ENCODE measurements around the gene TMEM229B. TPM values are rescaled to one million over a fixed set of nuclear protein-coding genes. Genes with fewer than 3 reads are reported as not detected.

TMEM229B gene
- total RNA-seq, 2 donors from 2014 or later = 1.1 to 1.5 TPM

GRCh38 chr14:67524634-67524963, 36.1 kb upstream of the TMEM229B start:
- Mint-ChIP-seq H3K27ac (no peak overlapping the region), H3K4me3 (no peak overlapping the region), H3K9me3 (no peaks in the 10 kb centered on the region), H3K4me1 (no peaks in the 10 kb centered on the region), H3K27me3 (ENCODE audit: insufficient read depth) (peaks cover 17% of the 10 kb centered on the region), H3K36me3 (ENCODE audit: low read depth) (no peaks in the 10 kb centered on the region)
- no peak for TF ChIP-seq CTCF (conservative IDR thresholded peaks at IDR 0.05)
- no peak overlapping the region for H3K9ac ChIP-seq (ENCODE audit: extremely low read depth, low read length, poor library complexity, severe bottlenecking)
- peaks cover 33% of the 10 kb centered on the region for H3K27me3 ChIP-seq (ENCODE audit: control insufficient read depth, insufficient read depth, low read length, poor library complexity, severe bottlenecking)
- H3K27ac ChIP-seq (ENCODE audit: low read depth, low read length) = no peak overlapping the region
- no peak for DNase-seq
- H3K9me3 ChIP-seq (ENCODE audit: control insufficient read depth, low read length) = no peaks in the 10 kb centered on the region
- no peaks in the 10 kb centered on the region for H3K4me1 ChIP-seq (ENCODE audit: control insufficient read depth, insufficient read depth, low read length)
- H3K36me3 ChIP-seq (ENCODE audit: control insufficient read depth, insufficient read depth, low read length) = no peaks in the 10 kb centered on the region
- no peak overlapping the region for H3K4me3 ChIP-seq (ENCODE audit: low read length)
- 91% methylated on average over 3 of the region's 3 CpGs; no CpG with 5 or more reads in 1 of the 2 experiments for WGBS, 2 experiments (ENCODE audit: insufficient coverage in 1 of 2, insufficient read length in 1 of 2)

GRCh38 chr14:67523764-67524633, 35.5 kb upstream of the TMEM229B start:
- Mint-ChIP-seq H3K36me3 (ENCODE audit: low read depth) (no peaks in the 10 kb centered on the region), H3K9me3 (no peaks in the 10 kb centered on the region), H3K4me1 (no peaks in the 10 kb centered on the region), H3K4me3 (no peak overlapping the region), H3K27ac (no peak overlapping the region), H3K27me3 (ENCODE audit: insufficient read depth) (peaks cover 22% of the 10 kb centered on the region)
- H3K9ac ChIP-seq (ENCODE audit: extremely low read depth, low read length, poor library complexity, severe bottlenecking) = no peak overlapping the region
- H3K27me3 ChIP-seq (ENCODE audit: control insufficient read depth, insufficient read depth, low read length, poor library complexity, severe bottlenecking) = peaks cover 39% of the 10 kb centered on the region
- no peaks in the 10 kb centered on the region for H3K36me3 ChIP-seq (ENCODE audit: control insufficient read depth, insufficient read depth, low read length)
- no peak for DNase-seq
- no peak overlapping the region for H3K4me3 ChIP-seq (ENCODE audit: low read length)
- no peaks in the 10 kb centered on the region for H3K9me3 ChIP-seq (ENCODE audit: control insufficient read depth, low read length)
- no peaks in the 10 kb centered on the region for H3K4me1 ChIP-seq (ENCODE audit: control insufficient read depth, insufficient read depth, low read length)
- no peak overlapping the region for H3K27ac ChIP-seq (ENCODE audit: low read depth, low read length)
- no peak for TF ChIP-seq CTCF (conservative IDR thresholded peaks at IDR 0.05)
- 93 to 100% methylated on average over 3 to 7 of the region's 7 CpGs for WGBS, 2 experiments (ENCODE audit: insufficient coverage in 1 of 2, insufficient read length in 1 of 2)

DNA sequence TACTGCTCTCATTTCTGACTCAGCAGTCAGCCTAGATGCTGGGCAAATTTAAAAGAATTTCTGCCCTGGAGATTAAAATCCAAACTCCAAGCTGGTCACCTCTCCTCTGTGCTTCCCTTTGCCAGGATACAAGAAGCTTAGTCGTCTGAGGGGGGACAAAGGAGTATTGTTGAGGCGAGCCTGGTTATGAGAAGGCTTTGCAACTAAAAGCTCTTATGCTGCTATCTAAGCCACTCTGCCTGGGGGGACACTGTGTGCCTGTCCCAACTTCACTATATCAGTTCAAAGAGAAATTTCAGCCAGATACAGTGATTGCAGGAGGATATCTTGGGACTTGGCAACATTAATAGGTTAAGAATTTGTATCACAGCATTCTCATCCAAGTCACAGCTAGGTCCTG, 33.7 kb upstream of the TMEM229B start:
- H3K4me3 ChIP-seq (ENCODE audit: low read length) = no peak overlapping the region
- H3K4me1 ChIP-seq (ENCODE audit: control insufficient read depth, insufficient read depth, low read length) = no peaks in the 10 kb centered on the region
- 95 to 100% methylated on average over 1 to 2 of the region's 2 CpGs for WGBS, 2 experiments (ENCODE audit: insufficient coverage in 1 of 2, insufficient read length in 1 of 2)
- H3K27me3 Mint-ChIP-seq (ENCODE audit: insufficient read depth) = peaks cover 34% of the 10 kb centered on the region
- no peak overlapping the region for H3K27ac Mint-ChIP-seq
- H3K9me3 ChIP-seq (ENCODE audit: control insufficient read depth, low read length) = no peaks in the 10 kb centered on the region
- no peaks in the 10 kb centered on the region for H3K4me1 Mint-ChIP-seq
- H3K9me3 Mint-ChIP-seq = no peaks in the 10 kb centered on the region
- no peak for DNase-seq
- no peaks in the 10 kb centered on the region for H3K36me3 Mint-ChIP-seq (ENCODE audit: low read depth)
- no peaks in the 10 kb centered on the region for H3K36me3 ChIP-seq (ENCODE audit: control insufficient read depth, insufficient read depth, low read length)
- no peak overlapping the region for H3K4me3 Mint-ChIP-seq
- H3K9ac ChIP-seq (ENCODE audit: extremely low read depth, low read length, poor library complexity, severe bottlenecking) = no peak overlapping the region
- TF ChIP-seq CTCF (conservative IDR thresholded peaks at IDR 0.05) = no peak
- H3K27ac ChIP-seq (ENCODE audit: low read depth, low read length) = no peak overlapping the region
- peaks cover 56% of the 10 kb centered on the region for H3K27me3 ChIP-seq (ENCODE audit: control insufficient read depth, insufficient read depth, low read length, poor library complexity, severe bottlenecking)
